B cell (primary cell): ENCODE results near the gene TSFM. TPM values are rescaled to one million over a fixed set of nuclear protein-coding genes. Genes with fewer than 3 reads are reported as not detected.

Source experiments
- ATAC-seq: fragments of 200-7000 bp; cut with Tn5 transposase; one replicate; pipeline ENCODE4 v1.10.0; 2021; ENCODE audit warnings: low read depth, mild to moderate bottlenecking, moderate number of reproducible peaks, moderate library complexity
- CTCF ChIA-PET: fragments of 350-600 bp; sonication (Branson Sonifier 250); formaldehyde crosslinking; loops from one replicate; lab custom pipeline; 2021; ENCODE audit warnings: antibody characterized with exemption, inconsistent platforms; lab: Charles Lee
- POLR2A ChIA-PET: fragments of 350-600 bp; sonication (Branson Sonifier 250); formaldehyde crosslinking; loops from one replicate; lab custom pipeline; 2021; ENCODE audit warnings: antibody characterized with exemption; lab: Charles Lee
- DNase-seq: peaks from one replicate; pipeline ENCODE4 v3.0.0; 2013
- H2AFZ ChIP-seq: 2 replicates; pipeline ENCODE4 v1.6.1; 2012; ENCODE audit warnings: mild to moderate bottlenecking, low read depth, low read length; ENCODE audit not compliant: insufficient read depth, poor library complexity, severe bottlenecking
- H3K27ac ChIP-seq, 2 donors: 1 replicate in 1 of 2; 2 replicates in 1 of 2; pipeline ENCODE4 v1.5.1; 2012 to 2013; ENCODE audit warnings: low read length in 2 of 2, mild to moderate bottlenecking in 2 of 2, moderate library complexity in 1 of 2
- H3K27me3 ChIP-seq, 4 experiments: fragments of 200-600 bp in 1 of 4; sonication (generic) in 1 of 4; replicated peaks in 1 of 4; 1 replicate in 2 of 4; 2 replicates in 2 of 4; pipeline versions ENCODE4 v1.6.1 to v1.7.0; 2013 to 2016; ENCODE audit warnings: low read length in 3 of 4, mild to moderate bottlenecking in 2 of 4, mixed read lengths in 1 of 4, moderate library complexity in 1 of 4; ENCODE audit not compliant: insufficient read depth in 4 of 4, control insufficient read depth in 3 of 4; ENCODE audit errors: control extremely low read depth in 1 of 4
- H3K36me3 ChIP-seq, 2 experiments: replicated peaks in 1 of 2; 1 replicate in 1 of 2; 2 replicates in 1 of 2; pipeline versions ENCODE4 v1.6.1 to v1.7.1; 2013; ENCODE audit warnings: low read length in 1 of 2; ENCODE audit not compliant: insufficient read depth in 2 of 2, control insufficient read depth in 1 of 2; ENCODE audit errors: control extremely low read depth in 1 of 2, extremely low read depth in 1 of 2
- H3K4me1 ChIP-seq, 2 donors: fragments of 200-600 bp in 1 of 2; sonication (generic) in 1 of 2; 1 replicate in 1 of 2; 2 replicates in 1 of 2; pipeline versions ENCODE4 v1.5.1 to v1.6.1; 2013 to 2017; ENCODE audit warnings: low read length in 2 of 2; ENCODE audit not compliant: control insufficient read depth in 2 of 2, insufficient read depth in 2 of 2
- H3K4me2 ChIP-seq: replicated peaks from 2 replicates; pipeline ENCODE3; 2012; ENCODE audit warnings: mild to moderate bottlenecking, low read depth, low read length; ENCODE audit not compliant: poor library complexity, severe bottlenecking
- H3K4me3 ChIP-seq, 5 experiments: fragments of 200-600 bp in 1 of 5; sonication (generic) in 1 of 5; 1 replicate in 3 of 5; 2 replicates in 2 of 5; pipeline versions ENCODE4 v1.5.1 to v1.7.0; 2011 to 2016; ENCODE audit warnings: low read length in 4 of 5, mild to moderate bottlenecking in 4 of 5, low read depth in 2 of 5, control low read depth in 1 of 5, moderate library complexity in 1 of 5; ENCODE audit not compliant: insufficient read depth in 1 of 5; ENCODE audit errors: control extremely low read depth in 1 of 5, extremely low read depth in 1 of 5
- H3K79me2 ChIP-seq: fragments of 200-600 bp; sonication (generic); one replicate; pipeline ENCODE4 v1.6.0; 2016; ENCODE audit warnings: low read length; ENCODE audit not compliant: control insufficient read depth, insufficient read depth
- H3K9ac ChIP-seq: fragments of 200-600 bp; sonication (generic); 2 replicates; pipeline ENCODE4 v1.6.1; 2017; ENCODE audit warnings: mild to moderate bottlenecking, low read length, moderate library complexity
- H3K9me3 ChIP-seq, 3 donors: one replicate each; pipeline versions ENCODE4 v1.6.1 to v1.7.1; 2013; ENCODE audit warnings: low read length in 2 of 3; ENCODE audit not compliant: control insufficient read depth in 2 of 3, insufficient read depth in 1 of 3; ENCODE audit errors: control extremely low read depth in 1 of 3
- H4K20me1 ChIP-seq: 2 replicates; pipeline ENCODE4 v1.6.0; 2012; ENCODE audit warnings: mild to moderate bottlenecking, low read length; ENCODE audit not compliant: insufficient read depth, control insufficient read depth, poor library complexity, severe bottlenecking
- H3K27ac Mint-ChIP-seq: one replicate; pipeline ENCODE4 v1.8.0; 2021; ENCODE audit warnings: mixed read lengths
- H3K27me3 Mint-ChIP-seq: one replicate; pipeline ENCODE4 v1.8.0; 2021; ENCODE audit warnings: mixed read lengths
- H3K4me1 Mint-ChIP-seq: one replicate; pipeline ENCODE4 v1.8.0; 2021; ENCODE audit warnings: mixed read lengths
- H3K4me3 Mint-ChIP-seq: one replicate; pipeline ENCODE4 v1.8.0; 2021; ENCODE audit warnings: mixed read lengths
- H3K9me3 Mint-ChIP-seq: one replicate; pipeline ENCODE4 v1.8.0; 2022; ENCODE audit warnings: mixed read lengths; ENCODE audit not compliant: insufficient read depth
- EZH2 ChIP-seq: IDR thresholded peaks from 2 replicates; pipeline ENCODE4 v1.6.1; 2012; ENCODE audit warnings: borderline replicate concordance, low read depth, mild to moderate bottlenecking, moderate library complexity, low read length; ENCODE audit not compliant: insufficient read depth, poor library complexity, severe bottlenecking
- WGBS: methylation state at CpG from one replicate; pipeline ENCODE4 v1.1.5; 2013; ENCODE audit warnings: missing lambda C conversion rate; ENCODE audit not compliant: insufficient coverage; 5-methylcytosine and 5-hydroxymethylcytosine counted together
- intact Hi-C: fragments of 100-400 bp; cut with micrococcal nuclease; formaldehyde crosslinking; loops from one replicate; pipeline ENCODE4 v1.10.0; 2022
- polyA plus RNA-seq: library from polyadenylated mRNA; depleted of rRNA; stranded (reverse); fragments of >200 nt; gene quantifications from 2 replicates; pipeline ENCODE4 v1.2.3, GENCODE V29; 2012
- total RNA-seq, 2 donors: library from RNA; stranded (reverse); fragments of 120-200 nt in 1 of 2; gene quantifications; 1 replicate in 1 of 2; 2 replicates in 1 of 2; pipeline versions ENCODE4 v1.2.3 to v1.2.4, GENCODE V29; 2013 to 2022
- TF ChIP-seq, protein P1 (sequence below): fragments of 200-600 bp; IDR thresholded peaks from one replicate; pipeline ENCODE4 v1.8.0; 2022; ENCODE audit warnings: antibody characterized with exemption, mild to moderate bottlenecking

The TSFM gene
- total and polyA plus RNA-seq, 2 donors (not counting 1 experiment from before 2014, with no cell fraction given), result 5.6 to 20.9 TPM

DNA sequence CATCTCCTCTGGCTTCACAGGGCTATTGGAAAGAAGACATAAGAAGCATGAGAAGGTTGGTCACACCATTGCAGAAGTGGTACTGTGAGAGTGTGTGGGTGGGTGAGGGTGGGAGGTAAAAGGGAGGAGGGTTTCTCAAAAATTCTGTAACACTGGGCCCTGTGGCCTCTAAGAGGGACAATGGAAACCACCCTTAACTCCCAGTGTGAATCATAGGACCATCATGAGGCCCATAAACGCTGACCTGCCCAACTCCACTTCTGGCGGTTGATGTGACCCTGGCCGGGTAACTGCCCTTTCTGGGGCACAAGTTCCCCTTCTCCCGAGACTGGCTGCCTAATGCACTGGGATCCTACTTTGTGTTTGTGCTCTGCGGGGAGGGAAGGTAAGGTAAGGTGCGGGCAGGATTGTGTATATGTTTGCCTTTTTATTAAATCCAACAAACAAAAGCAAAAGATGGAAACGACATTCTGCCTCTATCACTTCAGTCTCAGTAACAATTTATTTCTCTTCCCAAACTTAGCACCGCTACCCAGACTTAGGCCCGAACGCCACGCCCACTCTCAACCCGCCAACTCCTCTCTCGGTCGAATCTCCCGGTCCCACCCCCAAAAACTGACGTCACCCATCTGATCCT is 11.2 kb upstream of the TSFM start:
- TF ChIP-seq EZH2, result no peak
- TF ChIP-seq, protein P1, sequence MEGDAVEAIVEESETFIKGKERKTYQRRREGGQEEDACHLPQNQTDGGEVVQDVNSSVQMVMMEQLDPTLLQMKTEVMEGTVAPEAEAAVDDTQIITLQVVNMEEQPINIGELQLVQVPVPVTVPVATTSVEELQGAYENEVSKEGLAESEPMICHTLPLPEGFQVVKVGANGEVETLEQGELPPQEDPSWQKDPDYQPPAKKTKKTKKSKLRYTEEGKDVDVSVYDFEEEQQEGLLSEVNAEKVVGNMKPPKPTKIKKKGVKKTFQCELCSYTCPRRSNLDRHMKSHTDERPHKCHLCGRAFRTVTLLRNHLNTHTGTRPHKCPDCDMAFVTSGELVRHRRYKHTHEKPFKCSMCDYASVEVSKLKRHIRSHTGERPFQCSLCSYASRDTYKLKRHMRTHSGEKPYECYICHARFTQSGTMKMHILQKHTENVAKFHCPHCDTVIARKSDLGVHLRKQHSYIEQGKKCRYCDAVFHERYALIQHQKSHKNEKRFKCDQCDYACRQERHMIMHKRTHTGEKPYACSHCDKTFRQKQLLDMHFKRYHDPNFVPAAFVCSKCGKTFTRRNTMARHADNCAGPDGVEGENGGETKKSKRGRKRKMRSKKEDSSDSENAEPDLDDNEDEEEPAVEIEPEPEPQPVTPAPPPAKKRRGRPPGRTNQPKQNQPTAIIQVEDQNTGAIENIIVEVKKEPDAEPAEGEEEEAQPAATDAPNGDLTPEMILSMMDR, result no peak
- DNase-seq, result no peak
- H3K9me3 ChIP-seq, result peaks cover 0 to 5% (median 0%) of the 10 kb centered on the region in 3 donors
- peak overlapping the region; percentile 93 for H3K9ac ChIP-seq
- peak overlapping the region; percentile 94 for H3K4me2 ChIP-seq
- H3K4me1 Mint-ChIP-seq, result peaks cover 21% of the 10 kb centered on the region
- no peaks in the 10 kb centered on the region for H4K20me1 ChIP-seq
- H3K4me3 Mint-ChIP-seq, result peak overlapping the region; percentile 96
- POLR2A ChIA-PET, result interaction anchor here (1.0 kb wide), 1 partner anchor 12 kb away, joined by 5 read pairs; no protein-coding TSS in a partner anchor
- peaks cover 0 to 14% (median 13%) of the 10 kb centered on the region in 4 experiments for H3K27me3 ChIP-seq
- CTCF ChIA-PET, result interaction anchor here (1.0 to 1.8 kb wide), 4 partner anchors 11 to 17 kb away, joined by 3 to 9 read pairs (median 6); partner anchors contain the start of gene TSFM
- no peaks in the 10 kb centered on the region for H3K36me3 ChIP-seq
- no peaks in the 10 kb centered on the region for H3K9me3 Mint-ChIP-seq
- H3K79me2 ChIP-seq, result no peaks in the 10 kb centered on the region
- peak; percentile 67 for ATAC-seq
- H3K27me3 Mint-ChIP-seq, result peaks cover 4% of the 10 kb centered on the region
- H3K27ac Mint-ChIP-seq, result peak overlapping the region; percentile 91
- intact Hi-C loops, result no loop called here
- peak overlapping the region; percentile 70 to 96 (median 91) for H3K4me3 ChIP-seq
- H3K27ac ChIP-seq, result peak overlapping the region; percentile 59 to 81
- 2% methylated on average over 11 of the region's 16 CpGs for WGBS
- peak overlapping the region; percentile 83 for H2AFZ ChIP-seq
- peaks cover 20 to 29% of the 10 kb centered on the region in 2 donors for H3K4me1 ChIP-seq
